CD4-positive, alpha-beta T cell treated with Interleukin-4 for 1 hour (primary cell): Measurements from ENCODE around the gene COMMD6.

ENCODE experiments used
- DNase-seq, 2 donors: peaks; one replicate each; pipeline ENCODE4 v3.0.0-alpha.2; 2020 to 2022

The COMMD6 gene

DNA sequence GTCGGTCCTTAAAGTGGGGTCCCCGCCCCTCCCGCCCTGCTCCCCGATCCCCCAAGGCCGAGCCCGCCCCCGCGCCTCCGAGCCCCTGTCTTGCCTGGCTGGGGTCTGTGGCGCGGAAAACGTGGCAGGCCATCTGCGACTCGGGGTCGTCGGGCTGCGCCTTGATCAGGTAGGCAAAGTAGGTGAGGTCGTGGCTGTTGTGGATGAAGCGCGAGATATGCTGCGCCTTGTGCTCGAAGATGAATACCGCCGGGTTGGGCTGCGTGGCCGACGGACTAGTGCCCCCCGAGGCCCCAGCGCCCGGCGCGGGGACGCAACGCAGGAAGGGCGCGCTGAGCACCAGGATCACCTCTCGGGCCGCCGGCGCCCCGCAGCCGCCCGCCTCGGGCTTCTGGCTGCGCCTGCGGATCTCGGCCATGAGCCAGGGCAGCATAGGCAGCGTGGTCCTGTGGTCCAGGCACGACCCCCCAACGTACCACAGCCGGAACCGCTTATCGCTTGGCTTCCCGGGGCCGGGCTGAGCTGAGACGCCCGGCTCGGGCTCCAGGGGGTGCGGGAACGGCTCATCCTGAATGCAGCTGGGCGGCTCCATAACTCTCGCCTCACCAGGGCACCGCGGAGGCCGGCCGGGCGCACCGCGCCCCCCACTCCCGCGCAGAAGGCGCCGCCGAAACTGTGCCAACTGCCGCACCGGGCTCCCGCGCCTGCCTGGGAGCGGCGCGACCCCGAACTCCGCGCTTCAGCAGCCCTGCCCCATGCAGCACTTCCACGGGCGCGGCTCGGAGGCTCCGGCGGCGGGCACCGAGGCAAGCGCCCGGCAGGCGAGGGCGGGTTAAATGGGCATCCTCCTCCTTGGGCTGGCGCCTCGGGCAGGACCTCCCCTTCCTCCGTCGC lies 56.2 kb downstream of the COMMD6 start:
- peak in 1 of 2 donors; percentile 1 for DNase-seq

DNA sequence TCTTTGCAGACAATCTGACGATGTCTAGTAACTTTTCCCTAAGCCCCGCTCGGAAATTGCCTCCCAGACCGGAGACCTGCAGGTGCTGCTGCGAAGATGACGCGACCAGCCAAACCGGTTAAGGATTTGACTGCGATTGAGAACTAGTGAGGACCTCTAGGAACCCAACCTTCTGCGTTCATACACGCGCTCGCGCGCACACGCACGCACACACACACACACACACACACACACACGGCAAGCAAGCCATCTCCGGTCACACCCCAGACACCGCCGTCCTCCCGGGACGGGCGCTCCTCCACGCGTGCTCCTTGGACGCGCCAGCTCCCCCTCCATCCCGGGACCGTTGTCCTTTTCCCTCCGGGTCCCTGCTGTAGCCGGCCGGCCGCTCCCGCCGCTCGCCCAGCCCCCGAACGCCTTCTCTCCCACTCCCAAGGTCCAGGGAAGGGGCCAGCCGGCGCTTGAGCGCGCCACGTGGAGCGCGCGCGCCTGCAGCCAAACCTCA lies 56.9 kb downstream of the COMMD6 start:
- peak in 1 of 2 donors; percentile 22 for DNase-seq

DNA sequence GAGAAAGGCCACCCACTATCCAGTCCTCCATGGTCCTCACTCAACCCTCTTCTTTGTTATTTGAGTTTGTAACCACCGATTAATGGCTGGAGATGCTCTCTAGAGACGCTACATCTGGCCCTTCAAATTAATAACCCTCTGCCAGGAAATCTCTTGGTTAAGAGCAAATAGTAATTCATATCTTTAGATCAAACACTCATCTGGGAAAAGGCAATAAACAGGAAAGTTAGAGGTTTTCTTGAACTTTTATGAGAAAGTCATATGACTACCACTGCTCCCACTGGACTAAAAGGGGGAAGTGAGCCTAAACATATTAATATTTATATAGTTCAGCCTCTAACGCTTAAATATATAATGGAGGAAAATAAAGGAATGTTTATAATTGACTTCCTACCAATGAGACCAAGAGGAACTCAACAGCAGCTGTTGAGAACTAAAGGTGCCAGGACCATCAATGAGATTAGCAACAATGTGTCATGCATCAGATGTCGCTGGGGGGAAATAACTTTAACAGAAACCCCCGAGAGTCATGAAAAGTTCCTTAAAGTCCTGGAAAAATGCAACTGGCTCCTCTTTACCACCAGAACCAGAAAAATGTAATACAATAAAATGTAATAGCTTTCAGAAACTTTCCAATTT lies 58.4 kb downstream of the COMMD6 start:
- no peak for DNase-seq

DNA sequence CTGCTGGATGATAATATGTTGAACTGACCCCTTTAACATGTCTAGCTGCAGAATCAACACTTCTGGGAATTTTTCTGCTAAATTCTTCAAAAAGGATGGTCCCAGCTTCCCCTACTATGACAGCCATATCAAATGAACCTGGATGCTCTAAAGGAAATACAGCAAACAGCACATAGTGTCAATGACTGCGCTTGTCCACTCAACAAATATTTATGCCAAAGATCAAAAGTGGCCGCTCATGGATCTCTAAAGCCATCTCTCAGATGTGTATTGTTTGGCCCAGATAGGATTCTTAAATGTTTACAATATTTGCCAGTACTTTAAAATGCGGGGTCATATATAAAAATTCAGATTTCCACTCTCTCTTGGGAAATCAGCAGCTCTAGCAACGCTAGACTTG lies 59.0 kb downstream of the COMMD6 start:
- no peak for DNase-seq
